Mammary epithelial cell (primary cell): ENCODE results near the gene KCNMA1.

Experiments used
- CTCF ChIP-seq, 2 donors: IDR thresholded peaks in 1 of 2; conservative IDR thresholded peaks in 1 of 2; 2 replicates each; pipeline ENCODE4 v1.5.1; 2011 to 2012; ENCODE audit warnings: inconsistent platforms in 2 of 2, low read length in 2 of 2, mild to moderate bottlenecking in 2 of 2, control low read depth in 1 of 2, low read depth in 1 of 2; ENCODE audit not compliant: insufficient read depth in 1 of 2; ENCODE audit errors: extremely low read depth in 1 of 2
- EZH2 ChIP-seq: IDR thresholded peaks from 2 replicates; pipeline ENCODE4 v1.6.1; 2012; ENCODE audit warnings: low read length, inconsistent platforms, borderline replicate concordance

GRCh38 chr10:77592946-77593636 lies 44.5 kb downstream of the KCNMA1 start:
- TF ChIP-seq EZH2 (no peak), CTCF (conservative IDR thresholded peaks at IDR 0.05 in 1 of 2, IDR thresholded peaks at IDR 0.05 in 1 of 2; ENCODE audit: extremely low read depth in 1 of 2, insufficient read depth in 1 of 2, low read depth in 1 of 2, low read length in 2 of 2) (no peak)
